K562 (cell line): Measurements from ENCODE around the gene TRIM13. TPM values are rescaled to one million over a fixed set of nuclear protein-coding genes. Genes with fewer than 3 reads are reported as not detected.

ENCODE experiments used
- ATF7 ChIP-seq: fragments of 450-650 bp; IDR thresholded peaks from 2 replicates; pipeline ENCODE4 v1.7.1; 2014; ENCODE audit warnings: mild to moderate bottlenecking, moderate library complexity
- CXXC5 ChIP-seq: fragments of 250-450 bp; sonication (Bioruptor Pico); IDR thresholded peaks from 2 replicates; pipeline ENCODE4 v1.8.0; 2022; ENCODE audit warnings: inconsistent platforms, mild to moderate bottlenecking, moderate library complexity
- EP400 ChIP-seq: fragments of 450-650 bp; IDR thresholded peaks from 2 replicates; pipeline ENCODE4 v1.6.1; 2017; ENCODE audit warnings: antibody characterized with exemption, mild to moderate bottlenecking, moderate library complexity
- FOXM1 ChIP-seq, 2 experiments: fragments of 450-650 bp in 1 of 2; sonication (generic) in 1 of 2; formaldehyde crosslinking in 1 of 2; IDR thresholded peaks; 2 replicates each; pipeline versions ENCODE4 v1.6.1 to v1.9.0; 2017 to 2022; ENCODE audit warnings: low read depth in 2 of 2, mild to moderate bottlenecking in 2 of 2, missing genetic modification reagents in 1 of 2, moderate library complexity in 1 of 2
- TCF3 ChIP-seq: sonication (generic); formaldehyde crosslinking; IDR thresholded peaks from 2 replicates; pipeline ENCODE4 v1.4.0; 2020; ENCODE audit warnings: mild to moderate bottlenecking, missing genetic modification reagents
- TEAD4 ChIP-seq, 2 experiments: sonication (generic) in 1 of 2; formaldehyde crosslinking in 1 of 2; IDR thresholded peaks; 2 replicates each; pipeline versions ENCODE4 v1.6.1 to v1.8.0; 2012 to 2022; ENCODE audit warnings: borderline replicate concordance in 1 of 2, inconsistent platforms in 1 of 2, low read length in 1 of 2, mild to moderate bottlenecking in 1 of 2, missing genetic modification reagents in 1 of 2
- ZFX ChIP-seq: sonication (generic); formaldehyde crosslinking; IDR thresholded peaks from 2 replicates; pipeline ENCODE4 v1.8.0; 2022; ENCODE audit warnings: mild to moderate bottlenecking, missing genetic modification reagents, moderate library complexity
- ZNF551 ChIP-seq: fragments of 250-450 bp; sonication (Bioruptor Pico); IDR thresholded peaks from 2 replicates; pipeline ENCODE4 v1.5.0; 2021; ENCODE audit warnings: mild to moderate bottlenecking, moderate library complexity
- polyA plus RNA-seq, 8 experiments: library from polyadenylated mRNA; depleted of rRNA in 4 of 8; stranded (reverse) in 5 of 8; unstranded in 3 of 8; fragments of >200 nt; fragmentation: Nextera tagmentation in 2 of 8; fragmentation: Illumina TruSeq in 1 of 8; extraction: Ambion mirVana in 2 of 8; extraction: Trizol in 1 of 8; gene quantifications; 2 replicates each; pipeline versions ENCODE4 v1.2.1 to v1.2.3, GENCODE V29; 2011 to 2014; ENCODE audit warnings: inconsistent platforms in 1 of 8, missing spikeins in 1 of 8
- total RNA-seq, 7 experiments: library from RNA; depleted of rRNA in 6 of 7; stranded (reverse); fragments of >200 nt in 6 of 7; fragmentation: Illumina TruSeq in 2 of 7; extraction: Trizol in 2 of 7; gene quantifications; 2 replicates each; pipeline versions ENCODE4 v1.2.1 to v1.2.3, GENCODE V29; 2011 to 2021; ENCODE audit warnings: low replicate concordance in 1 of 7
- TF ChIP-seq, protein P1 (sequence below): fragments of 450-650 bp; formaldehyde crosslinking; IDR thresholded peaks from 2 replicates; pipeline ENCODE4 v1.4.0; 2022; ENCODE audit warnings: mild to moderate bottlenecking, moderate library complexity
- TF ChIP-seq, protein P2 (sequence below), 2 experiments: fragments of 450-650 bp in 1 of 2; sonication (generic) in 1 of 2; formaldehyde crosslinking in 1 of 2; IDR thresholded peaks in 1 of 2; conservative IDR thresholded peaks in 1 of 2; 2 replicates each; pipeline versions ENCODE4 v1.6.1 to v1.8.1; 2016 to 2023; ENCODE audit warnings: mild to moderate bottlenecking in 2 of 2, moderate library complexity in 2 of 2, inconsistent platforms in 1 of 2, missing genetic modification reagents in 1 of 2
- TF ChIP-seq, protein P3 (sequence below): conservative IDR thresholded peaks from 2 replicates; pipeline ENCODE4 v1.6.1; 2011; ENCODE audit warnings: low read depth, mild to moderate bottlenecking, low read length; ENCODE audit not compliant: control insufficient read depth
- TF ChIP-seq, protein P4 (sequence below): sonication (generic); formaldehyde crosslinking; IDR thresholded peaks from 2 replicates; pipeline ENCODE4 v1.8.0; 2022; ENCODE audit warnings: mild to moderate bottlenecking, missing genetic modification reagents

Gene TRIM13
- total and polyA plus RNA-seq, 9 of the 15 experiments (the other 6 are each of a cell fraction or from before 2014, with no cell fraction given) = 12.1 to 30.6 (median 17.8) TPM

DNA sequence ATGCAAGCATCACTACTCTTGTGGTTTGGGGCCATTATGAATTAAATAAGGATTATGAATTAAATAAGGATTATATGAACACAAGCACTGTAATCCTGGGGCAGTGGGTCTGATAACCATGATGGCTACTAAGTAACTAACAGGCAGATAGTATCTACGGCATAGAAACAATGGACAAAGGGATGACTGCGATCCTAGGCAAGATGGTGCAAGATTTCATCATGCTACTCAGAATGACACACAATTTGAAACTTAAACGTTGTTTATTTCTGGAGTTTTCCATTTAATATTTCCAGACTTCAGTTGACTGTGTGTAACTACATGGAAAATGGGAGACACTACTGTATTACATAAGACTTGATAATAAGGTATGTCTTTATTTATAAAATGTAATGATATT, 33.5 kb downstream of the TRIM13 start (continued):
- TF ChIP-seq, protein P1, sequence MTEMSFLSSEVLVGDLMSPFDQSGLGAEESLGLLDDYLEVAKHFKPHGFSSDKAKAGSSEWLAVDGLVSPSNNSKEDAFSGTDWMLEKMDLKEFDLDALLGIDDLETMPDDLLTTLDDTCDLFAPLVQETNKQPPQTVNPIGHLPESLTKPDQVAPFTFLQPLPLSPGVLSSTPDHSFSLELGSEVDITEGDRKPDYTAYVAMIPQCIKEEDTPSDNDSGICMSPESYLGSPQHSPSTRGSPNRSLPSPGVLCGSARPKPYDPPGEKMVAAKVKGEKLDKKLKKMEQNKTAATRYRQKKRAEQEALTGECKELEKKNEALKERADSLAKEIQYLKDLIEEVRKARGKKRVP (CRISPR knock-in tag) = peak; percentile 68
- TF ChIP-seq CXXC5 (CRISPR knock-in tag) (peak; percentile 78), FOXM1 (IDR thresholded peaks at IDR 0.05; ENCODE audit: low read depth) (peak; percentile 35; the same call in 1 of the 2 replicates), FOXM1 (CRISPR knock-in tag; IDR thresholded peaks at IDR 0.05; ENCODE audit: low read depth) (no peak), ZFX (CRISPR knock-in tag) (no peak), TCF3 (no peak), EP400 (peak; percentile 39; the same call in 1 of the 2 replicates), ATF7 (peak; percentile 80; the same call in 1 of the 2 replicates), TEAD4 (IDR thresholded peaks at IDR 0.05; ENCODE audit: low read length) (no peak), TEAD4 (CRISPR knock-in tag; IDR thresholded peaks at IDR 0.05; ENCODE audit: borderline replicate concordance) (no peak), ZNF551 (CRISPR knock-in tag) (no peak)
- TF ChIP-seq, protein P2, sequence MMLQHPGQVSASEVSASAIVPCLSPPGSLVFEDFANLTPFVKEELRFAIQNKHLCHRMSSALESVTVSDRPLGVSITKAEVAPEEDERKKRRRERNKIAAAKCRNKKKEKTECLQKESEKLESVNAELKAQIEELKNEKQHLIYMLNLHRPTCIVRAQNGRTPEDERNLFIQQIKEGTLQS (IDR thresholded peaks at IDR 0.05) = peak; percentile 90
- TF ChIP-seq, protein P2 (CRISPR knock-in tag; conservative IDR thresholded peaks at IDR 0.05) = no peak
- TF ChIP-seq, protein P3, sequence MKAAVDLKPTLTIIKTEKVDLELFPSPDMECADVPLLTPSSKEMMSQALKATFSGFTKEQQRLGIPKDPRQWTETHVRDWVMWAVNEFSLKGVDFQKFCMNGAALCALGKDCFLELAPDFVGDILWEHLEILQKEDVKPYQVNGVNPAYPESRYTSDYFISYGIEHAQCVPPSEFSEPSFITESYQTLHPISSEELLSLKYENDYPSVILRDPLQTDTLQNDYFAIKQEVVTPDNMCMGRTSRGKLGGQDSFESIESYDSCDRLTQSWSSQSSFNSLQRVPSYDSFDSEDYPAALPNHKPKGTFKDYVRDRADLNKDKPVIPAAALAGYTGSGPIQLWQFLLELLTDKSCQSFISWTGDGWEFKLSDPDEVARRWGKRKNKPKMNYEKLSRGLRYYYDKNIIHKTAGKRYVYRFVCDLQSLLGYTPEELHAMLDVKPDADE = no peak
- TF ChIP-seq, protein P4, sequence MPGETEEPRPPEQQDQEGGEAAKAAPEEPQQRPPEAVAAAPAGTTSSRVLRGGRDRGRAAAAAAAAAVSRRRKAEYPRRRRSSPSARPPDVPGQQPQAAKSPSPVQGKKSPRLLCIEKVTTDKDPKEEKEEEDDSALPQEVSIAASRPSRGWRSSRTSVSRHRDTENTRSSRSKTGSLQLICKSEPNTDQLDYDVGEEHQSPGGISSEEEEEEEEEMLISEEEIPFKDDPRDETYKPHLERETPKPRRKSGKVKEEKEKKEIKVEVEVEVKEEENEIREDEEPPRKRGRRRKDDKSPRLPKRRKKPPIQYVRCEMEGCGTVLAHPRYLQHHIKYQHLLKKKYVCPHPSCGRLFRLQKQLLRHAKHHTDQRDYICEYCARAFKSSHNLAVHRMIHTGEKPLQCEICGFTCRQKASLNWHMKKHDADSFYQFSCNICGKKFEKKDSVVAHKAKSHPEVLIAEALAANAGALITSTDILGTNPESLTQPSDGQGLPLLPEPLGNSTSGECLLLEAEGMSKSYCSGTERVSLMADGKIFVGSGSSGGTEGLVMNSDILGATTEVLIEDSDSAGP (CRISPR knock-in tag) = no peak
